ENCODE data around the gene BBIP1.

Gene BBIP1

GRCh38 chr10:110863361-110863760, 55.6 kb downstream of the BBIP1 start:
- no peaks in the 10 kb centered on the region for H4K20me1 ChIP-seq (ENCODE audit: insufficient read depth, low read length)
- no peak overlapping the region for H2AFZ ChIP-seq (ENCODE audit: low read length)
- H3F3A ChIP-seq (ENCODE audit: insufficient read depth, low read length), result peaks cover 10% of the 10 kb centered on the region; the same call in 1 of the 2 replicates
- H3K9me2 ChIP-seq (ENCODE audit: low read depth, low read length), result no peaks in the 10 kb centered on the region
- H3K36me3 ChIP-seq (ENCODE audit: insufficient read depth, low read length), result no peaks in the 10 kb centered on the region
- H3K79me2 ChIP-seq (ENCODE audit: insufficient read depth, low read length), result no peaks in the 10 kb centered on the region
- H3K27ac ChIP-seq (ENCODE audit: low read depth, low read length, poor library complexity, severe bottlenecking), result peak overlapping the region; percentile 98
- TF ChIP-seq CTCF (IDR thresholded peaks at IDR 0.05; ENCODE audit: low read length) (no peak), EZH2 (IDR thresholded peaks at IDR 0.05; ENCODE audit: borderline replicate concordance, low read length) (no peak)
- H3K27me3 ChIP-seq (ENCODE audit: insufficient read depth, low read length), result no peaks in the 10 kb centered on the region
- H3K4me3 ChIP-seq (ENCODE audit: low read depth, low read length, poor library complexity, severe bottlenecking), result no peak overlapping the region
- H3K4me2 ChIP-seq (ENCODE audit: low read length), result no peak overlapping the region
- peaks cover 95% of the 10 kb centered on the region for H3K4me1 ChIP-seq (ENCODE audit: insufficient read depth, low read length, severe bottlenecking)
- H3K9me3 ChIP-seq (ENCODE audit: low read length), result no peaks in the 10 kb centered on the region
- H3K9ac ChIP-seq (ENCODE audit: low read length), result no peak overlapping the region

- Histone ChIP-seq H3K79me2 (ENCODE audit: insufficient read depth, low read length) (no peaks in the 10 kb centered on the region), H4K20me1 (ENCODE audit: insufficient read depth, low read length) (no peaks in the 10 kb centered on the region), H3K4me3 (ENCODE audit: low read depth, low read length, poor library complexity, severe bottlenecking) (no peak overlapping the region), H3F3A (ENCODE audit: insufficient read depth, low read length) (peaks cover 7% of the 10 kb centered on the region; the same call in 1 of the 2 replicates), H3K36me3 (ENCODE audit: insufficient read depth, low read length) (no peaks in the 10 kb centered on the region), H3K9me2 (ENCODE audit: low read depth, low read length) (no peaks in the 10 kb centered on the region), H2AFZ (ENCODE audit: low read length) (no peak overlapping the region), H3K9me3 (ENCODE audit: low read length) (no peaks in the 10 kb centered on the region), H3K4me2 (ENCODE audit: low read length) (no peak overlapping the region), H3K4me1 (ENCODE audit: insufficient read depth, low read length, severe bottlenecking) (peaks cover 95% of the 10 kb centered on the region), H3K27me3 (ENCODE audit: insufficient read depth, low read length) (no peaks in the 10 kb centered on the region), H3K9ac (ENCODE audit: low read length) (no peak overlapping the region; the same call in 1 of the 2 replicates), H3K27ac (ENCODE audit: low read depth, low read length, poor library complexity, severe bottlenecking) (peak overlapping the region; percentile 98)
- TF ChIP-seq EZH2 (IDR thresholded peaks at IDR 0.05; ENCODE audit: borderline replicate concordance, low read length) (no peak), CTCF (IDR thresholded peaks at IDR 0.05; ENCODE audit: low read length) (no peak)
Observed at GRCh38 chr10:110862961-110863360, 56.0 kb downstream of the BBIP1 start.

GRCh38 chr10:110861930-110862649, 56.9 kb downstream of the BBIP1 start:
- H3K9me3 ChIP-seq (ENCODE audit: low read length), result no peaks in the 10 kb centered on the region
- H3K9ac ChIP-seq (ENCODE audit: low read length), result no peak overlapping the region
- H3K27ac ChIP-seq (ENCODE audit: low read depth, low read length, poor library complexity, severe bottlenecking), result peak overlapping the region; percentile 99
- peaks cover 95% of the 10 kb centered on the region for H3K4me1 ChIP-seq (ENCODE audit: insufficient read depth, low read length, severe bottlenecking)
- TF ChIP-seq EZH2 (IDR thresholded peaks at IDR 0.05; ENCODE audit: borderline replicate concordance, low read length) (no peak), CTCF (IDR thresholded peaks at IDR 0.05; ENCODE audit: low read length) (no peak)
- no peaks in the 10 kb centered on the region for H4K20me1 ChIP-seq (ENCODE audit: insufficient read depth, low read length)
- no peak overlapping the region for H2AFZ ChIP-seq (ENCODE audit: low read length)
- no peaks in the 10 kb centered on the region for H3K79me2 ChIP-seq (ENCODE audit: insufficient read depth, low read length)
- H3F3A ChIP-seq (ENCODE audit: insufficient read depth, low read length), result peaks cover 9% of the 10 kb centered on the region; the same call in 1 of the 2 replicates
- no peak overlapping the region for H3K4me3 ChIP-seq (ENCODE audit: low read depth, low read length, poor library complexity, severe bottlenecking)
- no peak overlapping the region for H3K4me2 ChIP-seq (ENCODE audit: low read length)
- H3K9me2 ChIP-seq (ENCODE audit: low read depth, low read length), result no peaks in the 10 kb centered on the region
- no peaks in the 10 kb centered on the region for H3K36me3 ChIP-seq (ENCODE audit: insufficient read depth, low read length)
- no peaks in the 10 kb centered on the region for H3K27me3 ChIP-seq (ENCODE audit: insufficient read depth, low read length)

All from OCI-LY1 (cell line).